ENCODE data around the gene LONRF2.

Gene LONRF2

DNA sequence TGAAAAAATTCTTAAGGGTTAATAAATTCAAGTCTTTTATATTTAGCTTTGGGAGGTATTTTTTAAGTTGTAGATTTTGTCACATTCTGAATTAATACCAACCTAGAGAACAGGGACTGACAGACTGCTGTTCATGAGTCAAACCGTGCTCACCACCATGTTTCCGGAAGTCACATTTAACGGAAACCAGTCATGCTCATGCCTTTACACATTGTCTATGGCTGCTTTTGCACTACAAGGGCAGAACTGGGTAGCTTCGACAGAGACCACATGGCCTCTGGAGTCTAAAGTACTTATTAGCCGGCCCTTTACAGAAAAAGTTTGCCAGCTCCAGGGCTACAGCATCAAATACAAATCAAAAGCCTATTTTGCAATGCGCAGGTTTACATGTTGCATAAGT, 33.3 kb downstream of the LONRF2 start:
- no peak for DNase-seq
- H3K9me3 Mint-ChIP-seq, result no peaks in the 10 kb centered on the region
- no peaks in the 10 kb centered on the region for H3K36me3 Mint-ChIP-seq (ENCODE audit: low read depth)
- H3K27ac Mint-ChIP-seq, result no peak overlapping the region
- peaks cover 4% of the 10 kb centered on the region for H3K4me1 Mint-ChIP-seq (ENCODE audit: low read depth)
- peaks cover 7% of the 10 kb centered on the region for H3K27me3 Mint-ChIP-seq
- H3K4me3 Mint-ChIP-seq, result no peak overlapping the region

DNA sequence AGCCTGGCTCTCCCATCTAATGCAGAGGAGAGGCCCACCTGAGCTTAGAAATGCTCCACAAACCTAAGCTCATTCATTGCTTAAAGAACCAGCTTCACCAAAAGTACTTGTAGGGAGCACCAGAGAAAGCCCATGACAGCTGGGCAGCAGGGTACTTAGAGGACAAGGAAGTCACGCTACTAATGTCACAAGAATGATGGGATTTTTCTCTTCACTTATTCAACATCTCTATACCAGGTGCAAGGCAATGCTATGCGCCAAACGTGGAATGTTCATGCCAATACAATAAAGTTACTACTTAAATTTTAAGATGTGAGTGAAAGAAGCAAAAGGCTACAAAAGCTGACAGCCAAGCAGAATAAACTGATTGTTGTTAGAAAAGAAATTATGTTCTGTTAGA, 36.0 kb downstream of the LONRF2 start:
- H3K36me3 Mint-ChIP-seq (ENCODE audit: low read depth), result no peaks in the 10 kb centered on the region
- no peak for DNase-seq
- H3K27me3 Mint-ChIP-seq, result peaks cover 16% of the 10 kb centered on the region
- H3K4me1 Mint-ChIP-seq (ENCODE audit: low read depth), result peaks cover 7% of the 10 kb centered on the region
- H3K27ac Mint-ChIP-seq, result no peak overlapping the region
- H3K4me3 Mint-ChIP-seq, result no peak overlapping the region
- H3K9me3 Mint-ChIP-seq, result no peaks in the 10 kb centered on the region

DNA sequence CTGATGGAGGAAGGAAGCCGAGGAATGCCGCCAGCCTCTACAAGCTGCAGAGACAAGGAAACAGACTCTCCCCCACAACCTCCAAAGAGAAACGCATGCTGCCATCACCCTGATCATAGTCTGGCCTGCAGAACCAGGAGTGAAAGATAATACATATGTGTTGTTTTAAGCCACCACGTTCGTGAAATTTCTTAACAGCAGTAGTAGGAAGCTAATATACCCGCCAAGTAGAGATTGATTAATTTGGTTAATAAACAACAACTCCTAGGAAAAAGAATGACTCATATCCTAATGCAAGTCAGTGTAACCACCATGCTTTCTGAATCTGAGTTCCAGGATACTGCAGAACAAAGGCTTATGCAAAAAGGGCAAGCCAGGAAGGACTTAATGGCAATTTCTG, 36.6 kb downstream of the LONRF2 start:
- H3K4me1 Mint-ChIP-seq (ENCODE audit: low read depth), result peaks cover 7% of the 10 kb centered on the region
- peaks cover 19% of the 10 kb centered on the region for H3K27me3 Mint-ChIP-seq
- no peak overlapping the region for H3K27ac Mint-ChIP-seq

DNA sequence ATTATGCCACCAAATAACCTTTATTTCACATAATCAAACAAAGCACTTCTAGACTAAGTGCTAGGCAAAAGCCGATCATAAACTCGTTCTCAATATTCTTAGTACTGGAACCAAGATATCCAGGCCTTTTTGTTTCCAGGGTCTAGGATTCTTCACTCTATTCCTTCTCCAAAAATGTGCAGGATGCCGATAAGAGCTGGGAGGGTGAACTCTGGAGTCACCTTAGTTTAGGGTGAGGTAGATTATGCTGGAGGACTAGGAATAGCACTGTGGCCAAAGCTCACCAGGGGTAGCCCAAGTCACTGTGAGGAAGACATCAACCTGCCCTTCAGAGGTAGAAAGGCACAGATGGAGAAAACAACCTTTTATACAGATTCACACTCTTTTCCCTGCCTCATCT, 37.3 kb downstream of the LONRF2 start:
- Mint-ChIP-seq H3K36me3 (ENCODE audit: low read depth) (no peaks in the 10 kb centered on the region), H3K9me3 (no peaks in the 10 kb centered on the region), H3K4me3 (no peak overlapping the region), H3K4me1 (ENCODE audit: low read depth) (peaks cover 7% of the 10 kb centered on the region), H3K27ac (no peak overlapping the region), H3K27me3 (peaks cover 22% of the 10 kb centered on the region)
- no peak for DNase-seq

More for the DNA sequence above, 36.6 kb downstream of the LONRF2 start:
- no peak for DNase-seq
- Mint-ChIP-seq H3K4me3 (no peak overlapping the region), H3K36me3 (ENCODE audit: low read depth) (no peaks in the 10 kb centered on the region), H3K9me3 (no peaks in the 10 kb centered on the region)

DNA sequence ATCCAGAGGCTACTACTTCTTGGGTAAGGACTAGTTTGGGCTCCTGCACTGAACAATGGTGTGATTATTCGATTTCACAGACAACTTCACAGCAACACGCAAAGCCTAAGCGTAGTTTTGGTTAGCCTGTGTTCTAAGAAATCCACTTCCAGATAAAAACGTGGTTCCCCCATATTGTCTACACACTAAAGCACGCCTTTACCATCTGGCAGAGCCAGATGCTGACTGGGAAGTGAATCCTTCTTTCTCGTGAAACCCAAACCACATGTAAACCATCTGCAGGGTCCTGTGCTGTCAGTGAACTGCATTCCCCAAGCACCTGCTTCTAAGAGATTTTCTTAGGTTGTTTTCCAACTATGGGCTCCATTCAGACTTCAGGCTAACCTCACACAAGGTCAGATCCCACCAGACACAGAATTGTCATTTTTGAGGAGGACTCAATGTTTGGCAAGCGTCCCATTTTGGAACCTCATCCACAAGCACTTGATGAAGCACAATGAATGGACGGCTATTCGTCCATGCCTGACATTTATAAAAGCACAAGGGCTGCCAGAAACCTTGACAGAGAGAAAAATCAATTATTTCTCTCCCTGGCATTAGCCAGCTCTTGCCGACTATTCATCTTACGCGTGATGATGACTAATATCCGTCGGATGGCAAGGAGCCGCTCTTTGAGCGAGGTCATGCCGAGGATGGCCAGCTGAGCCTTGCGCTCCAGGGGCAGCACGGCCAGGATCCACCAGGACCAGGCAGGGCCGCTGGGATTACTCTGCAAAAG, 38.4 kb downstream of the LONRF2 start:
- H3K4me1 Mint-ChIP-seq (ENCODE audit: low read depth), result peaks cover 11% of the 10 kb centered on the region
- H3K27me3 Mint-ChIP-seq, result peaks cover 29% of the 10 kb centered on the region
- no peak overlapping the region for H3K27ac Mint-ChIP-seq
- no peaks in the 10 kb centered on the region for H3K9me3 Mint-ChIP-seq
- H3K36me3 Mint-ChIP-seq (ENCODE audit: low read depth), result no peaks in the 10 kb centered on the region
- no peak for DNase-seq
- no peak overlapping the region for H3K4me3 Mint-ChIP-seq

DNA sequence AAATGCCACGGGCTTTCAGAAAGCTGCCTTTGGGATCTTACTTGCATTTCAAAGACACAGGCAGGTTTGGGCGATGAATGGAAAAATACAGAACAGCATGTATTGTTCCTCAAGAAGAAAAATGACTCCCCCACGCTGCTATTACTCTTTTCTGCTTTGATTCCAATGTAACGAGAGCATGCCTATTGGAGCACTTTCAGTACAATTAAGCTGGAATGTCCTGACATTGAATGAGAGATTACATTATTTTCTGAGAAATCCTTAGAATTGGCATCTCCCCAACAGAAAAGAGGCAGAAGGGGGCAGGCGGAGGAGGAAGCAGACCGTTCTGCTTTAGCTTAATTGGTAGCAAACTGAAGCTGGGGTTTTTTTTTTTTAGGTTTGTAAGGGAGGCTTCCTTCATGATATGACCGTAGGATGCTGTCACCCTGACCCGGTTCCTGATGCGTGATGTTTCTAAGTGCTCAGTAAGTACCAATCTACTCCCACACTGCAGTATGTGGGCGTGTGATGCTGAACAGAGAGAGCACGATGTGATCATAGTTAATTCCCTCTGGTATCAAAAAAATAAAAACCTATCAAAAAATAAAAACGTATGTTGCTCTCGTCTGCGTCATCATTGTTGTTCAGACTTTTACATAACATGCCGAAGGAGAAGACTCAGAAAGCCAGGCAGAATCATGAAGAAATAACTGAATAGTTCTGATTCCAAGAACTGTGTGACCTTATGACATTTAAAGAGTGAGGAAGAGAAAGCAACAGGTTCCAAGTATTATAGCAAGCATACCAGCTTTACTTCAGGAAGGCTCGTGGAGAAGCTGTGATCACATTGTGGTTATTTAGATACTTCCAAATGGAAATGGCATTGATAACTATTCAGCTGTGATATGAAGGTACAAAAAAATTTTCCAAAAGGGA, 40.5 kb downstream of the LONRF2 start:
- Mint-ChIP-seq H3K4me3 (no peak overlapping the region), H3K9me3 (no peaks in the 10 kb centered on the region), H3K36me3 (ENCODE audit: low read depth) (no peaks in the 10 kb centered on the region), H3K4me1 (ENCODE audit: low read depth) (peaks cover 7% of the 10 kb centered on the region), H3K27ac (no peak overlapping the region), H3K27me3 (peaks cover 30% of the 10 kb centered on the region)
- DNase-seq, result no peak

DNA sequence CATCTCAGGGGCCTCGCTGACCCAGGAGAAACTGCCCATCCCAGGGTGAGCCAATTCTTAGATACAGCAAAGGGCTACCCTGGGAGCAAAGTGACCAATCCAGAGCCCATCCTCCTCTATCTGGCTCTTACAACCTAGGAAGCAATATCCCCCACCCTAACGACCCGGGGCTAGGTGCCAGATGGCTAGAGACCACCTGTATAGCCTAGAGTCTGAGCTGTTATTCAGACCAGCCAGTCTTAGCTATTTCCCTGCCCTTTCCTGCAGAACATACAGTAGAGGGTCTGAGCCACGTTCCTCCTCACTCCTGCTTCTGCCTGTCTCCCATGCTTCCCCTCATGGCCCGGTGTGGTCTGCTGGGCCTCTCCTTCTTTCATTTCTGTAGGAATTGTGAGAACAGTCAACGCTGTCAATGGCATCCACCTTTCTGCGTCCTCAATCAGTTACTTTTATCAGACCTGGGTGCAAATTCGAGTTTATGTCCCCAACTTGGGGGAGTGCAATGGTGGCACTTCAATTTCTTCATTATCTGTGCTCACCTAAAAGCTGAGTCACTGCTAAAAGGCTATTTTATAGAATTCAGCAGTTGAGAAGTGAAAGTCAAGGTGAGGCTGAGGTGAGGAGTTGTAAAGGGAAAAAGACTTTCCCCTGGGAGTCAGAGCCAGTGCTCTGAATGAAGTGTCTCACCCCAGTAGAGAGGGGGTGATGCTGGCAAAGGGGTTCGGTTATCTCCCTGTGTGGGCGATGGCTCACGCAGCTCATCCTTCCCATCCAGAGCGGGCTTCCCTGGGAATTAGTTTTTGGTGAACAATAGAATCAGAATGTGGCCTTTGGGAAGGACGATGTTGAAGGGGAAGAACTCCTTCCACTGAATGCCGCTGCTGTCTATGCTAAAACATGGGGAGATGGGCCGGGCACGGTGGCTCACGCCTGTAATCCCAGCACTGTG, 42.4 kb downstream of the LONRF2 start:
- no peak overlapping the region for H3K4me3 Mint-ChIP-seq
- no peaks in the 10 kb centered on the region for H3K36me3 Mint-ChIP-seq (ENCODE audit: low read depth)
- no peak for DNase-seq
- H3K27me3 Mint-ChIP-seq, result peaks cover 28% of the 10 kb centered on the region
- H3K9me3 Mint-ChIP-seq, result no peaks in the 10 kb centered on the region
- H3K4me1 Mint-ChIP-seq (ENCODE audit: low read depth), result peaks cover 7% of the 10 kb centered on the region
- H3K27ac Mint-ChIP-seq, result no peak overlapping the region

DNA sequence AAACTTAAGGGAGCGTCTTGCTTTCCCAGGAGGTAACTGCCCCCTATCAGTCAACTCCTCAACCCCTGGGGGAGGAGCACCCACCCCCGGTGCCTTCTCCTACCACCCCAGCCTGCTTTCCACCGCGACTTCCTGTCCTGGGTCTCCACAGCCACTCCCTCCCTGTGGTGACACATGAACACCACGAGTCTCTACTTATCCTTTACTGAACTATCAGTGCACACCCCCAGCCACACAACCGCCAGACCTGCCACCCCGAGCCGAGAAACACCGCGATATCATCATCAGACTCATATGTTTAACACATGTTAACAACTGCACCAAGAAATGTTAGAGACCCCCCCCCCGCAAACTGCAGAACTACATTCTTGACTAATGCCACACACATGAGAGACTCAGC, 43.3 kb downstream of the LONRF2 start:
- Mint-ChIP-seq H3K27ac (no peak overlapping the region), H3K36me3 (ENCODE audit: low read depth) (no peaks in the 10 kb centered on the region), H3K27me3 (peaks cover 26% of the 10 kb centered on the region), H3K4me1 (ENCODE audit: low read depth) (peaks cover 9% of the 10 kb centered on the region), H3K4me3 (no peak overlapping the region), H3K9me3 (no peaks in the 10 kb centered on the region)
- DNase-seq, result no peak

DNA sequence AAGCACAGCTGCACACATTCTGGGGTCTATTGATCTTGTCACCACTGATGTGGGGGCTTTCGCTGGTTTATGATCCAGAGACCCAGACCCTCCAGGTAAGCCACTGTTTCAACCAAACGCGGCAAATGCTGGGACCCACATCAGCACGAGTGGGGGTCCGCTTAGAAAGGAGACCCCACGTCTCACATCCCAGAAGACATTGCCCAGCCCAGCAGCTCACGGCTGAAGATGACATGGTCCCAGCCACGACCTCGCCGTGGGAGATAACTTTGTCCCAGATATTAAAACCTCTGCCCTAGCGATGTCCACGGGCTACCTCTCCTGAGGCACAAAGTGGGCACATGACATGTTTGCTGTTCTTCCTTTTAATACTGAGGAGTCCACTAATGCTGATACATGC, 43.8 kb downstream of the LONRF2 start:
- no peak for DNase-seq
- peaks cover 9% of the 10 kb centered on the region for H3K4me1 Mint-ChIP-seq (ENCODE audit: low read depth)
- no peaks in the 10 kb centered on the region for H3K9me3 Mint-ChIP-seq
- H3K4me3 Mint-ChIP-seq, result no peak overlapping the region
- no peak overlapping the region for H3K27ac Mint-ChIP-seq
- H3K36me3 Mint-ChIP-seq (ENCODE audit: low read depth), result no peaks in the 10 kb centered on the region
- peaks cover 21% of the 10 kb centered on the region for H3K27me3 Mint-ChIP-seq

DNA sequence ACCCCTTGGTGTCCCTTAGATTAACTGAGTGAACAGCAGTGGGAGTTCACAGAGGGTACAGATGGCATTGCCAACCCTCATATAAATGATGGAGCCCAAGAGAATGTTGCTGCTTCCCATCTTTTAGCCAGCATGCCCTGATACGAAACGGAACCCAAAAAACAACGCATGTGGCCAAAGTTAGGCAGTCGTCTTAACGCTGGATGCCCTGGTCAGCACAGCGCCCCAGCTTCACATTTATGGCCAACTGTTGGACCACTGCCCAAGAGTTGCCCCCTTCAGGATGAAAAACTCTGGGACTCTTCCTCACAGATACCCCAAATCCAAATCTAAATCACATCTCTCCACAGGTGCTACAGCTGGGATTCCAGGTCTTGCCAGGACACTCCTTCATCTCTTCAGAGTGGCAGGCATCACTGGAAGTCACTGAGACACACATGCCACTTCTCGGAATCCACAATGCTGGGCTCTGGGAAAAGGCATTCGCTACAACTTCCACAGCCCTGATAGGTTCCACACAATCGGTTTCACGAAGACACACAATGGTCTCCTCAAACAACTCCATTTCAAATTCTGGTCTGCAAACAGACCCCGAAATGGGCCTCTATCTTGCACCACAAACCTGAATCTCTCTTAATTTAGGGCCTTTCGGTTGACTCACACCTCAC, 44.6 kb downstream of the LONRF2 start:
- Mint-ChIP-seq H3K27me3 (peaks cover 21% of the 10 kb centered on the region), H3K9me3 (no peaks in the 10 kb centered on the region), H3K36me3 (ENCODE audit: low read depth) (no peaks in the 10 kb centered on the region), H3K4me3 (no peak overlapping the region), H3K4me1 (ENCODE audit: low read depth) (peaks cover 9% of the 10 kb centered on the region), H3K27ac (no peak overlapping the region)
- no peak for DNase-seq

DNA sequence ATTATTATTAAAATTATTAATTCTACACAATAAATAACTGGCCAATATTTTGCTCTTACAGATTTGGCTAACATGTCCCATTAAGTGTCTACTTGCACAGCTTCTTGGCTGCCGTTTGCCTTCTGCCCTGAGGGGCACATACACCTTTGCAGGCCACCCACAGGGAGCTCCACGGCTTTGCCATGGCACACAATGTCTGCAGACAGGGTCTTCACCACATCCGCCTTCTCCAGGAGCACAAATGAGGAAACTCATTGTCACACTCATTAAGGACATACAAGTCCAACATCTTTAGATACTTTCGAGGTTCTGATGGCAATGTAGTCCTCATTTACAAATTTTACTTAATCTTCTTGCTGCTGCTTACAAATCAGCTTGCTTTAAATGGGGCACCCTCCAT, 45.6 kb downstream of the LONRF2 start:
- no peak for DNase-seq
- H3K9me3 Mint-ChIP-seq, result no peaks in the 10 kb centered on the region
- H3K4me1 Mint-ChIP-seq (ENCODE audit: low read depth), result peaks cover 9% of the 10 kb centered on the region
- no peak overlapping the region for H3K4me3 Mint-ChIP-seq
- peaks cover 17% of the 10 kb centered on the region for H3K27me3 Mint-ChIP-seq
- H3K36me3 Mint-ChIP-seq (ENCODE audit: low read depth), result no peaks in the 10 kb centered on the region
- H3K27ac Mint-ChIP-seq, result no peak overlapping the region

DNA sequence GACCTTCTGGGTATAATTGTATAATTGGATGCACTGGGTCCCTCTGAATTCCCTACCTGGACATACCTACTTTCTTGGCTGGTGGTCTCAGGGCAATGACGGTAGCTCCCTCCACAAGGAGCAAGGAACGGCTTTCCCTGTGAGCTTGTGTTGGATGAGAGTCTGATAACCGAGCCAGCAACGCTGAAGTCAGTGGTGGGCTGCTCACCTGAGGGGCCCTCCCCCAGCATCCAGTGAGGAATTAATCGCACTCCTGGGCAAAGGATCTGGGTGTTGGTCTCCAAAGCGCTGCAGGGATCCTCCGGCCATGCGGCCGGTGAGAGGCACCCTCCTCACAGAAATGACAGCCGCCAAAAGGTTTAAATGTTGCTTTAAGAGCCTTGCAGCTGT, 47.1 kb downstream of the LONRF2 start:
- Mint-ChIP-seq H3K4me1 (ENCODE audit: low read depth) (peaks cover 9% of the 10 kb centered on the region), H3K4me3 (no peak overlapping the region), H3K27ac (no peak overlapping the region), H3K9me3 (no peaks in the 10 kb centered on the region), H3K36me3 (ENCODE audit: low read depth) (no peaks in the 10 kb centered on the region), H3K27me3 (peaks cover 12% of the 10 kb centered on the region)
- DNase-seq, result no peak

DNA sequence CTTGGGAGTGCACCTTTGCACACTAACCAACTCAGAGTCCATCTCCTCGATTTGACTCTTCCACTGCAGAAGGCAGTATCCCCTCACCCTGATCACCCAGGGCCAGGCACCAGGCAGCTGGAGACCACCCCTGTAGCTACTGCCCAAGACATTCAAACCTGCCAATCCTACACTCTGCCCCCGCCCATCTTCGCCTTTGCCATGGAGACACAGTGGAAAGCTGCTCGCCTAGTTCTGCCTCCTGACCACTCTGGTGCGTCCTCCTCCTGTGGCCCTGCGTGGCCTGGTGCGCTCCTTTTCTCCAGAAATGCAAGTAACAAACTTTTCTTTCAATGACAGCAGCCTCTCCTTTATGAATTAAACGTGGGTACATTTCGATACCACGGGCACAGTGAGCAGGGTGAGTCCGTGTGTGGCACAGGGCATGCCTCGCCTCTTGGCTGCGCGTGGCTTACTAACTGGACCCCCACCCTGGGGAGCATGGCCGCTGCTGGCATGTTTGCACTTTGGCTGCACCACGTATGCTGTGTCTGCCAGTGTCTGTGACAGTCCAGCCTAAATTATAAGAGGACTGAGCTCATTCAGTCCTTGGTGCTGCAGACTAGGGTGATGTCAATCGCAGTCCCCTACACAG, 47.6 kb downstream of the LONRF2 start:
- no peaks in the 10 kb centered on the region for H3K9me3 Mint-ChIP-seq
- peaks cover 7% of the 10 kb centered on the region for H3K27me3 Mint-ChIP-seq
- no peak overlapping the region for H3K4me3 Mint-ChIP-seq
- H3K36me3 Mint-ChIP-seq (ENCODE audit: low read depth), result no peaks in the 10 kb centered on the region
- no peak overlapping the region for H3K27ac Mint-ChIP-seq
- no peak for DNase-seq
- H3K4me1 Mint-ChIP-seq (ENCODE audit: low read depth), result peaks cover 9% of the 10 kb centered on the region
